Hepatocyte (in vitro differentiated cells): ENCODE data around the gene ZNF581. TPM values are rescaled to one million over a fixed set of nuclear protein-coding genes. Genes with fewer than 3 reads are reported as not detected.

Source experiments
- DNase-seq: peaks from one replicate; pipeline ENCODE4 v3.0.0-alpha.2; 2016; ENCODE audit warnings: low spot score
- H2AFZ ChIP-seq: fragments of 200-600 bp; sonication (generic); 2 replicates; pipeline ENCODE4 v1.6.0; 2016; ENCODE audit warnings: antibody characterized with exemption, mild to moderate bottlenecking
- H3K27ac ChIP-seq: fragments of 200-600 bp; sonication (generic); 2 replicates; pipeline ENCODE4 v1.5.1; 2016; ENCODE audit warnings: mild to moderate bottlenecking
- H3K27me3 ChIP-seq: fragments of 200-600 bp; sonication (generic); 2 replicates; pipeline ENCODE4 v1.6.1; 2016
- H3K36me3 ChIP-seq: fragments of 200-600 bp; sonication (generic); replicated peaks from 2 replicates; pipeline ENCODE4 v1.5.1; 2016; ENCODE audit warnings: low read depth; ENCODE audit not compliant: insufficient read depth
- H3K4me1 ChIP-seq: fragments of 200-600 bp; sonication (generic); 2 replicates; pipeline ENCODE4 v1.5.1; 2016; ENCODE audit warnings: mild to moderate bottlenecking, moderate library complexity; ENCODE audit not compliant: insufficient read depth
- H3K4me2 ChIP-seq: fragments of 200-600 bp; sonication (generic); 2 replicates; pipeline ENCODE4 v1.6.0; 2016
- H3K4me3 ChIP-seq: fragments of 200-600 bp; sonication (generic); 2 replicates; pipeline ENCODE4 v1.5.1; 2016; ENCODE audit warnings: mild to moderate bottlenecking
- H3K79me2 ChIP-seq: fragments of 200-600 bp; sonication (generic); 2 replicates; pipeline ENCODE4 v1.6.0; 2017; ENCODE audit warnings: mild to moderate bottlenecking
- H3K9me2 ChIP-seq: fragments of 200-600 bp; sonication (generic); replicated peaks from 2 replicates; pipeline ENCODE4 v1.6.0; 2017; ENCODE audit warnings: mild to moderate bottlenecking; ENCODE audit not compliant: insufficient read depth
- H3K9me3 ChIP-seq: fragments of 200-600 bp; sonication (generic); 2 replicates; pipeline ENCODE4 v1.5.1; 2016; ENCODE audit warnings: low read depth, mild to moderate bottlenecking
- H4K20me1 ChIP-seq: fragments of 200-600 bp; sonication (generic); 2 replicates; pipeline ENCODE4 v1.6.0; 2016; ENCODE audit warnings: mild to moderate bottlenecking; ENCODE audit not compliant: insufficient read depth, poor library complexity, severe bottlenecking
- EZH2 ChIP-seq: fragments of 200-600 bp; sonication (generic); IDR thresholded peaks from 2 replicates; pipeline ENCODE4 v1.6.1; 2016; ENCODE audit warnings: antibody characterized with exemption, mild to moderate bottlenecking, borderline replicate concordance
- EZH2phosphoT487 ChIP-seq: fragments of 200-600 bp; sonication (generic); IDR thresholded peaks from one replicate; pipeline ENCODE4 v1.6.1; 2018; ENCODE audit warnings: antibody characterized with exemption, mild to moderate bottlenecking, low read depth, moderate library complexity; ENCODE audit not compliant: unreplicated experiment, severe bottlenecking
- WGBS: methylation state at CpG from one replicate; pipeline ENCODE4 v1.1.6; 2016; ENCODE audit warnings: low lambda C conversion rate; ENCODE audit errors: missing lambda C conversion rate; 5-methylcytosine and 5-hydroxymethylcytosine counted together
- polyA plus RNA-seq: library from polyadenylated mRNA; unstranded; fragments of >200 nt; fragmentation: Nextera tagmentation; extraction: Ambion mirVana; gene quantifications from 2 replicates; pipeline ENCODE4 v1.2.1, GENCODE V29; 2016
- total RNA-seq: library from RNA; depleted of rRNA; stranded (reverse); fragments of >200 nt; gene quantifications from 2 replicates; pipeline ENCODE4 v1.2.3, GENCODE V29; 2014
- TF ChIP-seq, protein P1 (sequence below): fragments of 200-600 bp; sonication (generic); IDR thresholded peaks from 2 replicates; pipeline ENCODE4 v1.5.1; 2016; ENCODE audit warnings: antibody characterized with exemption, mild to moderate bottlenecking; ENCODE audit not compliant: poor library complexity

The ZNF581 gene
- total and polyA plus RNA-seq, 2 experiments from 2014 or later = 12.2 to 22.5 TPM

DNA sequence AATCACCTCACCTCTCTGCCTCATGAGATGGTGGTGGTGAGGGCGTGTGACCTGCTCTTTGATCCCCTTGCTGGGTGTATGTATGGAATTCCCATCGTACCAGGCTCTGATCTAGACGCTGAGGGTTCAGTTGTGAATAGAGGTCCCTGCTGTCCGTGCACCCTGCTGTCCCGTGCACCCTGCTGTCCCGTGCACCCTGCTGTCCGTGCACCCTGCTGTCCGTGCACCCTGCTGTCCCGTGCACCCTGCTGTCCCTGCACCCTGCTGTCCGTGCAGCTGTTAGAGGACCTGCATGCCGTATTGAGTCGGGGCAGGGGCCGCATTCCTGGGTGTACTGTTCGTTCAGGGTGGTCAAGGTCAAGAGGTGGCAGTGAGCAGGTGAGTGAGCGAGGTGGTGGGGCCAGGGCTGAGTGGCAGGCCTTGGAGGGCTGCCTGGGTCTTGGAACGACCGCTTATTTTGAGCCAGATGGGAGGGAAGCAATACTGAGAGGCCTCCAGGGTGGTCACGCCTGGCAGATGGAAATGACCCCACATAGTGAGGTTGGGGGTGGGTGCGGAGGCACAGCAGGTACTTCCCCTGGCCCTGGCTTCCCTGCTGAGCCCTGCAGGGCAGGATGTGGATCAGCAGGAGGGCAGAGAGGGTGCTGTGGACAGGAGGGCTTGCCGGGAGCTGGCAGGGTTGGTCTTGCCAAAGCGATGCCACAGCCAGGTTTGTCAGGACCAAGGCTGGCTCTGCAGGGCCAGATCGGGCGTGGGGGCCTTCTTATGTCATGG, 27.0 kb downstream of the ZNF581 start:
- no peaks in the 10 kb centered on the region for H3K27me3 ChIP-seq
- H3K27ac ChIP-seq = no peak overlapping the region
- H3K79me2 ChIP-seq = peaks cover 85% of the 10 kb centered on the region
- no peak overlapping the region for H2AFZ ChIP-seq
- no peaks in the 10 kb centered on the region for H3K9me3 ChIP-seq
- no peak for TF ChIP-seq EZH2
- peaks cover 76% of the 10 kb centered on the region for H4K20me1 ChIP-seq
- H3K9me2 ChIP-seq = no peaks in the 10 kb centered on the region
- H3K36me3 ChIP-seq = no peaks in the 10 kb centered on the region
- 89% methylated on average over 23 of the region's 23 CpGs for WGBS
- no peak overlapping the region for H3K4me3 ChIP-seq
- H3K4me2 ChIP-seq = no peak overlapping the region
- H3K4me1 ChIP-seq = peaks cover 19% of the 10 kb centered on the region
- DNase-seq = no peak

DNA sequence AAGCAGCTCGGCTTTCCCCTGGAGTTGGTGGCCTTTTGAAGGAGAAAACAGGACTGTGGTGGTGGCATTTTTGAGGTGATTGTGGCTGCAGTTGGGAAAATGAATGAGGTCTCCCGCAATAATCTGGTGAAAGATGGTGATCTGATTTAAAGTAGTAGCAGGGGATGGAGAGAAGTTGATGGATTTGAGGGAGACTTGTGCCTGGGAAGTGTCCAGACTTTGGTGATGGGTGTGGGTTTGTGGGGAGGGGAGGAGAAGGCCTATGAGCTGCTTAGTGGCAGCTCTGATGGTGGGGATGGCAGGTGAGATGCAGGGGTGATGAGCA, 27.6 kb downstream of the ZNF581 start:
- Histone ChIP-seq H3K4me1 (peaks cover 19% of the 10 kb centered on the region), H3K4me2 (no peak overlapping the region), H3K79me2 (peaks cover 86% of the 10 kb centered on the region), H4K20me1 (peaks cover 75% of the 10 kb centered on the region), H3K36me3 (no peaks in the 10 kb centered on the region), H3K27me3 (no peaks in the 10 kb centered on the region), H3K4me3 (no peak overlapping the region), H3K9me3 (no peaks in the 10 kb centered on the region), H3K27ac (no peak overlapping the region), H3K9me2 (no peaks in the 10 kb centered on the region), H2AFZ (no peak overlapping the region)
- DNase-seq = no peak
- 96% methylated on average over 2 of the region's 2 CpGs for WGBS
- TF ChIP-seq, protein P1, sequence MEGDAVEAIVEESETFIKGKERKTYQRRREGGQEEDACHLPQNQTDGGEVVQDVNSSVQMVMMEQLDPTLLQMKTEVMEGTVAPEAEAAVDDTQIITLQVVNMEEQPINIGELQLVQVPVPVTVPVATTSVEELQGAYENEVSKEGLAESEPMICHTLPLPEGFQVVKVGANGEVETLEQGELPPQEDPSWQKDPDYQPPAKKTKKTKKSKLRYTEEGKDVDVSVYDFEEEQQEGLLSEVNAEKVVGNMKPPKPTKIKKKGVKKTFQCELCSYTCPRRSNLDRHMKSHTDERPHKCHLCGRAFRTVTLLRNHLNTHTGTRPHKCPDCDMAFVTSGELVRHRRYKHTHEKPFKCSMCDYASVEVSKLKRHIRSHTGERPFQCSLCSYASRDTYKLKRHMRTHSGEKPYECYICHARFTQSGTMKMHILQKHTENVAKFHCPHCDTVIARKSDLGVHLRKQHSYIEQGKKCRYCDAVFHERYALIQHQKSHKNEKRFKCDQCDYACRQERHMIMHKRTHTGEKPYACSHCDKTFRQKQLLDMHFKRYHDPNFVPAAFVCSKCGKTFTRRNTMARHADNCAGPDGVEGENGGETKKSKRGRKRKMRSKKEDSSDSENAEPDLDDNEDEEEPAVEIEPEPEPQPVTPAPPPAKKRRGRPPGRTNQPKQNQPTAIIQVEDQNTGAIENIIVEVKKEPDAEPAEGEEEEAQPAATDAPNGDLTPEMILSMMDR = no peak
- TF ChIP-seq EZH2 = no peak
- no peak for TF ChIP-seq EZH2phosphoT487

DNA sequence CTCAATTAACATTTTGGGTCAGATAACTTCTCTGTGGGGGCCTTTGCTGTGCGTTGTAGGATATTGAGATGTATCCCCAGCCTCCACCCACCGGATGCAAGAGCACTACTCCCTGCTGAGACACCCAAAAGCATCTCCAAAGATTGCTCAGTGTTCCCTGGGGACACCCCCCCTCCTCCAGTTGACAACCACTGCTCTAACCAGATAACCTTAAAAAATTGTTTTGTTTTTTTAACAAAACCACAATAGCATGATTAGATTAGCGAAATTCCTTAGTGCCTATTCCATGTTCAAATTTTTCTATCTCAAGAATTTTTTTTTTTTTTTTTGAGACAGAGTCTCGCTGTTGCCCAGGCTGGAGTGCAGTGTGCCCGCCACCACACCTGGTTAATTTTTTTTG, 29.0 kb downstream of the ZNF581 start:
- Histone ChIP-seq H2AFZ (no peak overlapping the region), H3K9me3 (no peaks in the 10 kb centered on the region), H3K79me2 (peaks cover 86% of the 10 kb centered on the region), H3K4me2 (no peak overlapping the region), H3K27me3 (no peaks in the 10 kb centered on the region), H3K27ac (no peak overlapping the region), H3K4me3 (no peak overlapping the region), H3K36me3 (no peaks in the 10 kb centered on the region), H3K9me2 (no peaks in the 10 kb centered on the region), H3K4me1 (peaks cover 25% of the 10 kb centered on the region), H4K20me1 (peaks cover 75% of the 10 kb centered on the region)
- 95% methylated on average over 5 of the region's 5 CpGs for WGBS
- no peak for TF ChIP-seq EZH2phosphoT487
- TF ChIP-seq, protein P1 = no peak
- no peak for TF ChIP-seq EZH2
- no peak for DNase-seq

DNA sequence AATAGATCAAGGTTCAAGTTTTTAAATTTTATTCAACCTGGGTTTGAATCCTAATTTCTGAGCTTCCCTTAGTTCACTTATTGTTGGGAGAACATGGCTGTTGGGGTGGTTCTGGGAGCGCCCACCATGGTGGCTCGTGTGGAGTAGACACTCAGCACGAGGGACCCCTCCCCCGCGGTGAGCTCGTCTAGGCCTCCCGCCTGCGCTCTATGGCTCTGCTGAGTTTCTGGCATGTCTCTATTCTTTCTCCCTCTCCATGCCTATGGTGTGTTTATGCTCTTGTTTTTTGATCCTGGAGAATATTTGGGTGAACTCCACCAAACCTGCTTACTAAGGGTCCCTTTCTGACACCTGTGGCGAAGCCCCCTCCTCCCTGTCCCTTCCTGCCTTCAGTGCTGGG, 30.0 kb downstream of the ZNF581 start:
- H3K4me2 ChIP-seq = no peak overlapping the region
- no peaks in the 10 kb centered on the region for H3K9me2 ChIP-seq
- H3K9me3 ChIP-seq = no peaks in the 10 kb centered on the region
- WGBS = 80% methylated on average over 9 of the region's 9 CpGs
- DNase-seq = no peak
- TF ChIP-seq EZH2 (no peak), EZH2phosphoT487 (no peak)
- TF ChIP-seq, protein P1 = no peak
- H4K20me1 ChIP-seq = peaks cover 74% of the 10 kb centered on the region
- no peaks in the 10 kb centered on the region for H3K36me3 ChIP-seq
- no peak overlapping the region for H2AFZ ChIP-seq
- no peaks in the 10 kb centered on the region for H3K27me3 ChIP-seq
- H3K4me3 ChIP-seq = no peak overlapping the region
- peaks cover 88% of the 10 kb centered on the region for H3K79me2 ChIP-seq
- H3K4me1 ChIP-seq = peaks cover 29% of the 10 kb centered on the region
- no peak overlapping the region for H3K27ac ChIP-seq
